PFSK-1 (cell line): Measurements from ENCODE around the gene CCNJL.

Experiments
- POLR2AphosphoS5 ChIP-seq: IDR thresholded peaks from 2 replicates; pipeline ENCODE4 v1.6.1; 2012; ENCODE audit warnings: low read depth, mild to moderate bottlenecking, control low read depth, low read length, moderate library complexity
- REST ChIP-seq, 2 experiments: IDR thresholded peaks; 2 replicates each; pipeline versions ENCODE4 v1.6.1 to v1.8.0; 2011 to 2012; ENCODE audit warnings: low read depth in 2 of 2, low read length in 2 of 2, control low read depth in 1 of 2, inconsistent platforms in 1 of 2, mild to moderate bottlenecking in 1 of 2, moderate library complexity in 1 of 2; ENCODE audit not compliant: insufficient read depth in 1 of 2
- SIN3A ChIP-seq: IDR thresholded peaks from 2 replicates; pipeline ENCODE4 v1.6.1; 2012; ENCODE audit warnings: mild to moderate bottlenecking, low read length, moderate library complexity, borderline replicate concordance; ENCODE audit not compliant: insufficient read depth
- TAF1 ChIP-seq: IDR thresholded peaks from 2 replicates; pipeline ENCODE4 v1.6.1; 2012; ENCODE audit warnings: low read length, control low read depth, borderline replicate concordance; ENCODE audit not compliant: insufficient read depth

DNA sequence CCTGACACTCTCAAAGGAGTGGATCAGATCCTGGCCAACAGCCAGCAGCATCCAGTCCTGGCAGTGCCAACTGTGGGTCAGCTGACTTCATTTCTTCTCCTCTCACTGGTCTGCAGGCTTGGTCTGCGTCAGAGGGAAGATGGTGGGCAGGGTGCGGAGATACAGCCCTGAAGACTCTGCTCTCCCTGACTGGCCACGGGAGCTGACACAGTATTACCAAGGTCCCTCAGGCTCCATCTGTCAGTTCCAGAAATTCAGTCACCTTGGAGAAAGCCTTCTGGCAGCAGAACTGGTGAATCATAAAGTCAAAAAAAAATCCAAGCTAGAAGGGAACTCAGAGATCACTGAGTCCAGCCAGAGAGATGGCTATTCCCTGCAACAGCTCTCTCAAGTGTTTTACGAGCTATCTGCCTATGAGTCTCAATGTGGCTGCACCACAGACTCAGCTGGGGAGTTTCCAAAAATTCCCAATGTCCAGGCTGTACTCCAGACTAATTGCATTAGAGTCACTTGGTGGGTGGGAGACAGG, 30.1 kb upstream of the CCNJL start:
- no peak for TF ChIP-seq POLR2AphosphoS5
- no peak for TF ChIP-seq REST (IDR thresholded peaks at IDR 0.05; ENCODE audit: insufficient read depth in 1 of 2, low read depth in 2 of 2, low read length in 2 of 2)
- no peak for TF ChIP-seq TAF1
- no peak for TF ChIP-seq SIN3A
